ENCODE results near the gene SERPINA5.

SERPINA5 gene

GRCh38 chr14:94544726-94545125, 36.5 kb upstream of the SERPINA5 start:
- peaks cover 1% of the 10 kb centered on the region for H3K36me3 Mint-ChIP-seq (ENCODE audit: insufficient read depth)
- no peaks in the 10 kb centered on the region for H3K4me1 Mint-ChIP-seq

GRCh38 chr14:94545131-94545841, 35.9 kb upstream of the SERPINA5 start:
- no peak for ATAC-seq (replicated peaks; ENCODE audit: extremely low read depth, poor library complexity, severe bottlenecking)
- H3K4me1 Mint-ChIP-seq: no peaks in the 10 kb centered on the region
- DNase-seq (ENCODE audit: low spot score in 2 of 2): no peak
- H3K4me3 Mint-ChIP-seq: no peak overlapping the region
- peaks cover 5% of the 10 kb centered on the region for H3K9me3 Mint-ChIP-seq
- H3K36me3 Mint-ChIP-seq (ENCODE audit: insufficient read depth): peaks cover 1% of the 10 kb centered on the region
- H3K27ac Mint-ChIP-seq (ENCODE audit: low read depth): no peak overlapping the region
- peaks cover 58% of the 10 kb centered on the region for H3K27me3 Mint-ChIP-seq

More at GRCh38 chr14:94544726-94545125, 36.5 kb upstream of the SERPINA5 start:
- no peak for ATAC-seq (replicated peaks; ENCODE audit: extremely low read depth, poor library complexity, severe bottlenecking)
- H3K27me3 Mint-ChIP-seq: peaks cover 59% of the 10 kb centered on the region
- no peak overlapping the region for H3K4me3 Mint-ChIP-seq
- no peak for DNase-seq (ENCODE audit: low spot score in 2 of 2)
- H3K9me3 Mint-ChIP-seq: peaks cover 5% of the 10 kb centered on the region
- H3K27ac Mint-ChIP-seq (ENCODE audit: low read depth): no peak overlapping the region

GRCh38 chr14:94547151-94547680, 34.0 kb upstream of the SERPINA5 start:
- Mint-ChIP-seq H3K4me3 (no peak overlapping the region), H3K36me3 (ENCODE audit: insufficient read depth) (peaks cover 1% of the 10 kb centered on the region), H3K27ac (ENCODE audit: low read depth) (no peak overlapping the region), H3K9me3 (peaks cover 5% of the 10 kb centered on the region), H3K27me3 (peaks cover 63% of the 10 kb centered on the region), H3K4me1 (no peaks in the 10 kb centered on the region)
- ATAC-seq (replicated peaks; ENCODE audit: extremely low read depth, poor library complexity, severe bottlenecking): no peak
- DNase-seq (ENCODE audit: low spot score in 2 of 2): no peak

DNA sequence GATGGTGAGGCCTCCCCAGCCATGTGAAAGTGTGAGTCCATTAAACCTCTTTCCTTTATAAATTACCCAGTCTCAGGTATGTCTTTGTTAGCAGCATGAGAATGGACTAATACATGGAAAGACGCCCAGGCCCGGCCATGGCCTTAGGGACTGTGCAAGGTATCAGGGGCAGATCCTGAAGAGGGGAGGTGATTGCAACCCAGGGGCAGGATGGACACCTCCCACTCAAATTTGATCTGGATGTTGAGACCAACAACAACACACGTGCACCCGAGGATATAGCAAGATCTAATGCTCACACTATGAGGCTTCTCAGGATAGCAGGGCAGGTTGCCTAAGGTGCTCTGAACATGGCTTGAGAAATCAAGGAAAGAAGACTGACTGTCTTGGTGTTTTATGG, 33.5 kb upstream of the SERPINA5 start:
- Mint-ChIP-seq H3K9me3 (peaks cover 5% of the 10 kb centered on the region), H3K36me3 (ENCODE audit: insufficient read depth) (peaks cover 1% of the 10 kb centered on the region)

DNA sequence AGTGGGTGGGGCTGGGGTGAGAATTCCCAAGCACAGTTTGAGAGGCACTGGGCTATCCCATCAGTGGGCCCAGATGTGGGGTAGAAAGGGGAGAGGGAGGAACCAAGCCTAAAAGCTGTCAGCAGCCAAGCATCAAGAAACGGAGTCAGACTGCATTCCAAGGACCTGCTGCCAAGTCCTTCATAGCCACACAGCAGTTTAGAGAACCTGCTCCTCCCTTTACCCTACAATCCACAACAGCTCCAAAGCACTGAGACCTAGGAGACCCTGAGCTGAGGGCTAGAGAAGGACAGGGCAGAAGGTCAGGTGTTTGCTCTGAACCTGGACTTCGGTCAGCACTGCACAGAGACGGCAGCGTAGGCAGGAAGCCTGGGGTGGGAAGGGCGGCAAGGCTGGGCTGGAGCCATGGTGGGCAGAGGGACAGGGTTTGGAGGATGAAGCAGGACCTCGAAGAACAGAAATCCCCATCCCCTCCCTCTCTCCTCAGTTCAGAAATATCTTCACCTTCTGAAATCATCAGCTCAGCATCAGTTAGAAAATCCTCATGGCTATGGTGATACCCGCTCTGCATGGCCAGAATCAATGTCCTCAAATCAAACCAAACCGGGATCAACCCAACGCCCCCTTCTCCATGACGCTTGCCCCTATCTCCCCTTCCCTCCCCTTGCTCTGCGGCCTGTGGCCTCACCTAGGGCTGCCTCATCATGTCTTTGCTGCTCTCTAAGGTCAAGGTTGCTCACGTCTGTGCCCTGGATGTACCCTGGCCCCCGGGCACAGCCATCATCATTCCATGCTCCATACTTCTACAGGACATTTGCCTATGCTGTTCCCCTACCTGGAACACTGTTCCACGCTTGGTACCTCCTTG, 32.9 kb upstream of the SERPINA5 start:
- ATAC-seq (replicated peaks; ENCODE audit: extremely low read depth, poor library complexity, severe bottlenecking): no peak
- peaks cover 1% of the 10 kb centered on the region for H3K36me3 Mint-ChIP-seq (ENCODE audit: insufficient read depth)
- DNase-seq (ENCODE audit: low spot score in 2 of 2): no peak
- H3K27me3 Mint-ChIP-seq: peaks cover 74% of the 10 kb centered on the region
- no peaks in the 10 kb centered on the region for H3K4me1 Mint-ChIP-seq
- H3K9me3 Mint-ChIP-seq: peaks cover 5% of the 10 kb centered on the region
- no peak overlapping the region for H3K4me3 Mint-ChIP-seq
- H3K27ac Mint-ChIP-seq (ENCODE audit: low read depth): no peak overlapping the region

More for the DNA sequence above, 33.5 kb upstream of the SERPINA5 start:
- H3K27ac Mint-ChIP-seq (ENCODE audit: low read depth): no peak overlapping the region
- DNase-seq (ENCODE audit: low spot score in 2 of 2) (no peak), ATAC-seq (replicated peaks; ENCODE audit: extremely low read depth, poor library complexity, severe bottlenecking) (no peak)
- no peaks in the 10 kb centered on the region for H3K4me1 Mint-ChIP-seq
- no peak overlapping the region for H3K4me3 Mint-ChIP-seq
- H3K27me3 Mint-ChIP-seq: peaks cover 68% of the 10 kb centered on the region

- Mint-ChIP-seq H3K27ac (ENCODE audit: low read depth) (no peak overlapping the region), H3K9me3 (peaks cover 5% of the 10 kb centered on the region), H3K36me3 (ENCODE audit: insufficient read depth) (peaks cover 3% of the 10 kb centered on the region), H3K4me3 (no peak overlapping the region), H3K27me3 (peaks cover 75% of the 10 kb centered on the region), H3K4me1 (no peaks in the 10 kb centered on the region)
- DNase-seq (ENCODE audit: low spot score in 2 of 2) (peak; percentile 20 to 41), ATAC-seq (replicated peaks; ENCODE audit: extremely low read depth, poor library complexity, severe bottlenecking) (no peak)
These were observed 31.9 kb upstream of the SERPINA5 start for GRCh38 chr14:94548999-94549985.

GRCh38 chr14:94550041-94550440, 31.2 kb upstream of the SERPINA5 start:
- peaks cover 82% of the 10 kb centered on the region for H3K27me3 Mint-ChIP-seq
- H3K27ac Mint-ChIP-seq (ENCODE audit: low read depth): no peak overlapping the region
- no peaks in the 10 kb centered on the region for H3K4me1 Mint-ChIP-seq
- H3K9me3 Mint-ChIP-seq: peaks cover 5% of the 10 kb centered on the region
- no peak overlapping the region for H3K4me3 Mint-ChIP-seq
- H3K36me3 Mint-ChIP-seq (ENCODE audit: insufficient read depth): peaks cover 3% of the 10 kb centered on the region
- no peak for DNase-seq (ENCODE audit: low spot score in 2 of 2)
- ATAC-seq (replicated peaks; ENCODE audit: extremely low read depth, poor library complexity, severe bottlenecking): no peak

DNA sequence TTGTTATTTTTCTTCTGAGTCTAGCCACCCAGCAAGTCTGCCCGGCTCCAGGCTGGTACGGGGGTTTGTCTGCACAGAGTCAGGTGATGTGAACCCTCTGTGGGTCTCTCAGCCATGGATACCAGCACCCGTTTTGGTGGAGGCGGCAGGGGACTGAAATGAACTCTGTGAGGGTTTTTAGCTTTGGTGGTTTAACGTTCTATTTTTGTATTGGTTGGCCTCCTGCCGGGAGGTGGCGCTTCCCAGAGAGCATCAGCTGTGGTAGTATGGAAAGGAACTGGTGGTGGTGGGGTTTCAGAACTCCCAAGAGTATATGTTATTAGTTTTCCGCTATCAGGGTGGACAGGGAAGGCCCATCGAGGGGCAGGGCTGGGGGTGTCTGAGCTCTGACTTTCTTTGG, 25.2 kb upstream of the SERPINA5 start:
- Mint-ChIP-seq H3K4me3 (no peak overlapping the region), H3K27me3 (peaks cover 94% of the 10 kb centered on the region), H3K36me3 (ENCODE audit: insufficient read depth) (peaks cover 1% of the 10 kb centered on the region), H3K27ac (ENCODE audit: low read depth) (no peak overlapping the region), H3K4me1 (no peaks in the 10 kb centered on the region), H3K9me3 (no peaks in the 10 kb centered on the region)
- DNase-seq (ENCODE audit: low spot score in 2 of 2) (no peak), ATAC-seq (replicated peaks; ENCODE audit: extremely low read depth, poor library complexity, severe bottlenecking) (no peak)

- Mint-ChIP-seq H3K27ac (ENCODE audit: low read depth) (no peak overlapping the region), H3K4me1 (no peaks in the 10 kb centered on the region), H3K36me3 (ENCODE audit: insufficient read depth) (peaks cover 1% of the 10 kb centered on the region), H3K4me3 (no peak overlapping the region), H3K27me3 (peaks cover 89% of the 10 kb centered on the region), H3K9me3 (no peaks in the 10 kb centered on the region)
- DNase-seq (ENCODE audit: low spot score in 2 of 2) (no peak), ATAC-seq (replicated peaks; ENCODE audit: extremely low read depth, poor library complexity, severe bottlenecking) (no peak)
These were observed 23.9 kb upstream of the SERPINA5 start for GRCh38 chr14:94557327-94557726.

GRCh38 chr14:94558842-94559241, 22.4 kb upstream of the SERPINA5 start:
- H3K27me3 Mint-ChIP-seq: peaks cover 83% of the 10 kb centered on the region
- H3K4me1 Mint-ChIP-seq: no peaks in the 10 kb centered on the region
- no peaks in the 10 kb centered on the region for H3K36me3 Mint-ChIP-seq (ENCODE audit: insufficient read depth)
- H3K4me3 Mint-ChIP-seq: no peak overlapping the region
- H3K9me3 Mint-ChIP-seq: no peaks in the 10 kb centered on the region
- no peak for ATAC-seq (replicated peaks; ENCODE audit: extremely low read depth, poor library complexity, severe bottlenecking)
- DNase-seq (ENCODE audit: low spot score in 2 of 2): no peak
- H3K27ac Mint-ChIP-seq (ENCODE audit: low read depth): no peak overlapping the region

DNA sequence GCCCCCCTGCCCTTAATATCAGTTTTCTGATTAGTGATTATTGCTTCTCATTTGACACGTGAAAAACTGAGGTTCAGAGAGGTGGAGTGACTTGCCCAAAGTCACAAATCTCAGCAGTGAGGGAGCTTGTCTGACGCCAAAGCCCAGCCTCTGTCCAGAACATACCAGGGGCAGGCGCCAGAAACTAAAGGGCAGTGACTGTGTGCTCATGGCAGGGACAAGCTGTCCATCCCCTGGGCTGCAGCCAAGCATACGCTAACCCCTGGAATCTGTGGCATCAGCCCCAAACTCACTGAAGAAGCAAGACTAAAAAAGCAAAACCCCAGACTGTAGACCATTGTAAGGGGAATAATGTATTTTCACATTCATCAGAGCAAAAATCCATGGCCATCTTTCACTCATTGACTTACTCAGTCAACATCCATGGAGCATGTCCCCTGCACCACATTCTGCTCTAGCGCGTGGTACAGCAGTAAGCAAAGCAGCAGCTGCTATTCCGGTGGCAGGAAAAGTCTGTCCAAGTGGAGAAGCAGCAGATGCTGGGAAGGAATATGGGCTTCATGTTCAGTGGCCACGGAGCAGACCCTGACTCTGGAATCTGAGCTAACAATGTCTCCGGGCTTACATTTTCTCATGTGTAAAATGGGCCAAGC, 21.5 kb upstream of the SERPINA5 start:
- DNase-seq (ENCODE audit: low spot score in 2 of 2) (no peak), ATAC-seq (replicated peaks; ENCODE audit: extremely low read depth, poor library complexity, severe bottlenecking) (no peak)
- Mint-ChIP-seq H3K4me3 (no peak overlapping the region), H3K4me1 (no peaks in the 10 kb centered on the region), H3K27ac (ENCODE audit: low read depth) (no peak overlapping the region), H3K9me3 (no peaks in the 10 kb centered on the region), H3K27me3 (peaks cover 76% of the 10 kb centered on the region), H3K36me3 (ENCODE audit: insufficient read depth) (no peaks in the 10 kb centered on the region)

- Mint-ChIP-seq H3K4me3 (no peak overlapping the region), H3K27ac (ENCODE audit: low read depth) (no peak overlapping the region), H3K9me3 (no peaks in the 10 kb centered on the region), H3K27me3 (peaks cover 73% of the 10 kb centered on the region), H3K36me3 (ENCODE audit: insufficient read depth) (no peaks in the 10 kb centered on the region), H3K4me1 (no peaks in the 10 kb centered on the region)
- ATAC-seq (replicated peaks; ENCODE audit: extremely low read depth, poor library complexity, severe bottlenecking) (no peak), DNase-seq (ENCODE audit: low spot score in 2 of 2) (no peak)
These were observed 20.9 kb upstream of the SERPINA5 start for GRCh38 chr14:94560291-94560665.

Measured in central memory CD8-positive, alpha-beta T cell (primary cell).